IMR-90 (cell line): ENCODE measurements around the gene MAEL. TPM values are rescaled to one million over a fixed set of nuclear protein-coding genes. Genes with fewer than 3 reads are reported as not detected.

Experiments used
- ATAC-seq: fragments of 200-7000 bp; cut with Tn5 transposase; 2 replicates; pipeline ENCODE4 v1.9.1; 2020; ENCODE audit warnings: low read depth, mild to moderate bottlenecking, moderate library complexity
- BruUV-seq: library from RNA; stranded (reverse); fragments of 400-500 nt; replicated peaks from 2 replicates; lab custom pipeline; 2021; lab: Mats Ljungman, UMichigan
- CTCF ChIA-PET: fragments of 300-600 bp; formaldehyde crosslinking; extraction: SDS; loops from one replicate; lab custom pipeline; 2021; ENCODE audit warnings: antibody characterized with exemption; lab: Yijun Ruan, JAX
- POLR2A ChIA-PET: fragments of 300-600 bp; sonication (Branson Sonifier 250); formaldehyde crosslinking; loops from one replicate; lab custom pipeline; 2022; ENCODE audit warnings: antibody characterized with exemption; ENCODE audit not compliant: unreplicated experiment; lab: Charles Lee
- DNase-seq: peaks from one replicate; pipeline ENCODE4 v3.0.0; 2013
- H2AFZ ChIP-seq: replicated peaks from 2 replicates; pipeline ENCODE3; 2013; ENCODE audit warnings: low read length, mild to moderate bottlenecking; ENCODE audit not compliant: poor library complexity
- H2AK5ac ChIP-seq: 2 replicates; pipeline ENCODE4 v1.6.1; 2013; ENCODE audit warnings: low read depth, low read length, inconsistent platforms
- H2AK9ac ChIP-seq: replicated peaks from 2 replicates; pipeline ENCODE3; 2013; ENCODE audit warnings: mild to moderate bottlenecking, low read depth, low read length, moderate library complexity; ENCODE audit not compliant: poor library complexity
- H2BK120ac ChIP-seq: 2 replicates; pipeline ENCODE4 v1.6.1; 2013; ENCODE audit warnings: low read depth, low read length, inconsistent platforms
- H2BK15ac ChIP-seq: 3 replicates; pipeline ENCODE4 v1.6.1; 2013; ENCODE audit warnings: low read depth, low read length, inconsistent platforms
- H2BK20ac ChIP-seq: 2 replicates; pipeline ENCODE4 v1.6.1; 2013; ENCODE audit warnings: low read depth, mild to moderate bottlenecking, inconsistent platforms, low read length, moderate library complexity
- H2BK5ac ChIP-seq: 2 replicates; pipeline ENCODE4 v1.6.1; 2013; ENCODE audit warnings: mild to moderate bottlenecking, low read depth, low read length, inconsistent platforms; ENCODE audit not compliant: poor library complexity, severe bottlenecking
- H3K14ac ChIP-seq: replicated peaks from 2 replicates; pipeline ENCODE4 v1.6.1; 2013; ENCODE audit warnings: low read depth, low read length, inconsistent platforms
- H3K18ac ChIP-seq: 2 replicates; pipeline ENCODE4 v1.6.1; 2013; ENCODE audit warnings: low read depth, low read length, control low read depth
- H3K23ac ChIP-seq: 2 replicates; pipeline ENCODE4 v1.6.1; 2013; ENCODE audit warnings: low read depth, low read length, inconsistent platforms
- H3K27ac ChIP-seq: 2 replicates; pipeline ENCODE4 v1.5.1; 2013; ENCODE audit warnings: mild to moderate bottlenecking, control low read depth, low read length; ENCODE audit not compliant: insufficient read depth
- H3K27me3 ChIP-seq: 2 replicates; pipeline ENCODE4 v1.6.1; 2013; ENCODE audit warnings: low read length; ENCODE audit not compliant: control insufficient read depth, insufficient read depth
- H3K36me3 ChIP-seq: 2 replicates; pipeline ENCODE4 v1.6.1; 2013; ENCODE audit warnings: low read length, mixed read lengths; ENCODE audit not compliant: control insufficient read depth, insufficient read depth
- H3K4ac ChIP-seq: 2 replicates; pipeline ENCODE4 v1.6.1; 2013; ENCODE audit warnings: low read depth, low read length, inconsistent platforms
- H3K4me1 ChIP-seq: 2 replicates; pipeline ENCODE4 v1.6.1; 2013; ENCODE audit warnings: low read length, mixed read lengths; ENCODE audit not compliant: control insufficient read depth, insufficient read depth
- H3K4me2 ChIP-seq: 2 replicates; pipeline ENCODE4 v1.6.1; 2013; ENCODE audit warnings: low read depth, mild to moderate bottlenecking, control low read depth, low read length, moderate library complexity
- H3K4me3 ChIP-seq: 2 replicates; pipeline ENCODE4 v1.5.1; 2013; ENCODE audit warnings: low read depth, mild to moderate bottlenecking, control low read depth, low read length, moderate library complexity; ENCODE audit not compliant: insufficient read depth
- H3K56ac ChIP-seq: 2 replicates; pipeline ENCODE4 v1.6.1; 2013; ENCODE audit warnings: low read length, inconsistent platforms; ENCODE audit not compliant: insufficient read depth; ENCODE audit errors: extremely low read depth
- H3K79me1 ChIP-seq, 2 experiments: 2 replicates each; pipeline ENCODE4 v1.6.1; 2013; ENCODE audit warnings: low read length in 2 of 2, inconsistent platforms in 1 of 2, low read depth in 1 of 2
- H3K9ac ChIP-seq: 2 replicates; pipeline ENCODE4 v1.6.1; 2013; ENCODE audit warnings: low read depth, low read length, control low read depth
- H3K9me1 ChIP-seq: 2 replicates; pipeline ENCODE4 v1.6.1; 2013; ENCODE audit warnings: low read length, inconsistent platforms; ENCODE audit not compliant: insufficient read depth
- H3K9me3 ChIP-seq: 2 replicates; pipeline ENCODE4 v1.6.1; 2013; ENCODE audit warnings: low read length; ENCODE audit not compliant: control insufficient read depth, insufficient read depth
- H4K20me1 ChIP-seq: 2 replicates; pipeline ENCODE4 v1.6.1; 2013; ENCODE audit warnings: low read length, inconsistent platforms; ENCODE audit not compliant: insufficient read depth
- H4K5ac ChIP-seq: 2 replicates; pipeline ENCODE4 v1.6.1; 2013; ENCODE audit warnings: mild to moderate bottlenecking, low read depth, low read length, control low read depth
- H4K8ac ChIP-seq, 2 experiments: 2 replicates each; pipeline ENCODE4 v1.6.1; 2013; ENCODE audit warnings: low read depth in 2 of 2, low read length in 2 of 2, control low read depth in 1 of 2, inconsistent platforms in 1 of 2
- H4K91ac ChIP-seq: 2 replicates; pipeline ENCODE4 v1.6.1; 2013; ENCODE audit warnings: low read depth, low read length, inconsistent platforms; ENCODE audit not compliant: insufficient read depth
- BHLHE40 ChIP-seq: fragments of 150-350 bp; IDR thresholded peaks from 2 replicates; pipeline ENCODE4 v1.6.1; 2016; ENCODE audit warnings: mild to moderate bottlenecking, low read depth, low read length
- CEBPB ChIP-seq: IDR thresholded peaks from 2 replicates; pipeline ENCODE4 v1.6.1; 2012; ENCODE audit warnings: low read depth, low read length, improper control_type of control experiment
- CHD1 ChIP-seq: IDR thresholded peaks from 2 replicates; pipeline ENCODE4 v1.6.1; 2012; ENCODE audit warnings: low read depth, low read length, improper control_type of control experiment
- FOS ChIP-seq: fragments of 150-350 bp; IDR thresholded peaks from 2 replicates; pipeline ENCODE4 v1.6.1; 2016; ENCODE audit warnings: low read depth, low read length
- MAFK ChIP-seq: IDR thresholded peaks from 2 replicates; pipeline ENCODE4 v1.6.1; 2012; ENCODE audit warnings: low read depth, low read length, improper control_type of control experiment
- MAZ ChIP-seq: IDR thresholded peaks from 2 replicates; pipeline ENCODE4 v1.6.1; 2012; ENCODE audit warnings: low read depth, mild to moderate bottlenecking, low read length, improper control_type of control experiment, moderate library complexity, borderline replicate concordance
- MXI1 ChIP-seq: IDR thresholded peaks from 2 replicates; pipeline ENCODE4 v1.6.1; 2012; ENCODE audit warnings: low read depth, mild to moderate bottlenecking, low read length, moderate library complexity, borderline replicate concordance
- NFE2L2 ChIP-seq: fragments of 150-350 bp; IDR thresholded peaks from 2 replicates; pipeline ENCODE4 v1.6.1; 2016; ENCODE audit warnings: low read depth, mild to moderate bottlenecking, low read length
- POLR2A ChIP-seq: IDR thresholded peaks from 2 replicates; pipeline ENCODE4 v1.6.1; 2012; ENCODE audit warnings: mild to moderate bottlenecking, low read depth, low read length
- RAD21 ChIP-seq: IDR thresholded peaks from 2 replicates; pipeline ENCODE4 v1.6.1; 2012; ENCODE audit warnings: low read length, improper control_type of control experiment
- RCOR1 ChIP-seq: IDR thresholded peaks from 2 replicates; pipeline ENCODE4 v1.6.1; 2012; ENCODE audit warnings: mild to moderate bottlenecking, low read length, improper control_type of control experiment; ENCODE audit not compliant: insufficient replicate concordance
- RFX5 ChIP-seq: IDR thresholded peaks from 2 replicates; pipeline ENCODE4 v1.8.0; 2012; ENCODE audit warnings: low read depth, mild to moderate bottlenecking, low read length, moderate library complexity
- SMC3 ChIP-seq: fragments of 150-350 bp; IDR thresholded peaks from 2 replicates; pipeline ENCODE4 v1.6.1; 2016; ENCODE audit warnings: low read depth, mild to moderate bottlenecking, antibody characterized with exemption, low read length, moderate library complexity
- WGBS, 2 experiments: methylation state at CpG; one replicate each; pipeline versions ENCODE4 v1.1.5 to v1.1.7; 2013; ENCODE audit warnings: missing lambda C conversion rate in 2 of 2; ENCODE audit not compliant: insufficient read length in 1 of 2; ENCODE audit errors: extremely low coverage in 2 of 2; 5-methylcytosine and 5-hydroxymethylcytosine counted together
- dilution Hi-C: fragments of 300-500 bp; cut with HindIII; formaldehyde crosslinking; loops from one replicate; pipeline ENCODE4 v1.14.3; 2018; ENCODE audit warnings: low sequenced_read_pairs; ENCODE audit not compliant: unreplicated experiment
- in situ Hi-C: fragments of 300-500 bp; cut with MboI; formaldehyde crosslinking; loops from 3 replicates; pipeline ENCODE4 v1.14.3; 2019; ENCODE audit warnings: low sequenced_read_pairs, inconsistent platforms, mixed read lengths
- intact Hi-C: fragments of 100-400 bp; cut with micrococcal nuclease; formaldehyde crosslinking; loops from 2 replicates; pipeline ENCODE4 v1.10.0; 2022
- polyA plus RNA-seq, 3 experiments: library from polyadenylated mRNA; depleted of rRNA; stranded (reverse); fragments of >200 nt; gene quantifications; 2 replicates each; pipeline ENCODE4 v1.2.3, GENCODE V29; 2012; ENCODE audit warnings: low replicate concordance in 1 of 3
- total RNA-seq: library from RNA; depleted of rRNA; stranded (reverse); fragments of >200 nt; gene quantifications from 2 replicates; pipeline ENCODE4 v1.2.3, GENCODE V29; 2012
- TF ChIP-seq, protein P1 (sequence below): conservative IDR thresholded peaks from 2 replicates; pipeline ENCODE4 v1.5.1; 2012; ENCODE audit warnings: mild to moderate bottlenecking, low read depth, low read length, improper control_type of control experiment
- TF ChIP-seq, protein P2 (sequence below): fragments of 150-350 bp; IDR thresholded peaks from 2 replicates; pipeline ENCODE4 v1.6.1; 2016; ENCODE audit warnings: low read depth, mild to moderate bottlenecking, low read length, moderate library complexity, borderline replicate concordance

MAEL gene
- total and polyA plus RNA-seq, 2 of the 4 experiments (the other 2 are of a cell fraction), result not detected

DNA sequence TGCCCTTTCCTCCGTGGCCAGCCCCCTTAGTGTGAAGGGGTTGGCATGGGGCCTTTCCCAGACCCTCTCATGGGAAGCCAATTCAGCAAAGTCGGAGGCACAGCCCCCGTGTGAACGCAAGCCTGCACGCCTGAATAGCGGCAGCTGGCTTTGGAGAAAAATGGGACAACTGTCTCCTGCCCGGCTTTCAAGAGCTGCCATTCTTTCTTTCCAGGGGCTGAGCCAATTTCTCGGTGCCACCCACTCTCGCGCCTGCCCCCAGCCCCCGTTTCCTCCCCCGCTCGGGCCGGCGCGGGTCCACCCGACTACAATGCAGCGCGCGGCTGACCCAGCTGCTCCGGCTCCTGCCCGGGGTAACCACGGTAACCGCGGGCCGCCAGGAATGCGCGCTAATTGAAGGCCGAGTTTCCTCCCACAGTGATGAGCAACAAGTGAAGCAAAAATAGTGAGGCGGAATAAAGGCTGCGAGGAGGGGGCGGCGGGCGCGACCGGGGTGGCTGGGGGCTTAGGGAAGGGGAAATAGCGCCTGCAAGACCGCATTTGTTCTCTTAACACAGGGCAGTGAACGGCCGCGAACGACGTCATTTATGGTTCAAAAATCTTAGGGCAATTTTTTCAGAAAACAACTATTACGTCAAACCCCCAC lies 41.6 kb upstream of the MAEL start:
- peak overlapping the region; percentile 82 for H2AFZ ChIP-seq
- no peaks in the 10 kb centered on the region for H3K79me1 ChIP-seq
- H3K36me3 ChIP-seq, result no peaks in the 10 kb centered on the region
- peak; percentile 28 for DNase-seq
- H2AK5ac ChIP-seq, result no peak overlapping the region
- in situ Hi-C loops (no loop called here), intact Hi-C loops (no loop called here), dilution Hi-C loops (no loop called here)
- WGBS, 2 experiments, result 6% methylated on average over 12 of the region's 44 CpGs; no CpG with 5 or more reads in 1 of the 2 experiments
- no peak overlapping the region for H4K91ac ChIP-seq
- BruUV-seq, result no TSS peak
- no peak overlapping the region for H3K9ac ChIP-seq
- no peak overlapping the region for H2AK9ac ChIP-seq
- no peak overlapping the region for H3K56ac ChIP-seq
- H4K8ac ChIP-seq, result no peak overlapping the region
- H3K4me1 ChIP-seq, result no peaks in the 10 kb centered on the region
- H3K9me3 ChIP-seq, result no peaks in the 10 kb centered on the region
- no peak overlapping the region for H3K4ac ChIP-seq
- no peaks in the 10 kb centered on the region for H3K9me1 ChIP-seq
- no peak overlapping the region for H2BK5ac ChIP-seq
- H4K20me1 ChIP-seq, result no peaks in the 10 kb centered on the region
- ATAC-seq, result peak; percentile 78
- POLR2A ChIA-PET, result no interaction called here
- TF ChIP-seq CHD1 (no peak), FOS (no peak), BHLHE40 (no peak), MXI1 (no peak), RCOR1 (no peak), NFE2L2 (no peak), CEBPB (no peak), SMC3 (no peak), POLR2A (no peak), MAFK (no peak), RAD21 (no peak), MAZ (no peak), RFX5 (no peak)
- TF ChIP-seq, protein P1, sequence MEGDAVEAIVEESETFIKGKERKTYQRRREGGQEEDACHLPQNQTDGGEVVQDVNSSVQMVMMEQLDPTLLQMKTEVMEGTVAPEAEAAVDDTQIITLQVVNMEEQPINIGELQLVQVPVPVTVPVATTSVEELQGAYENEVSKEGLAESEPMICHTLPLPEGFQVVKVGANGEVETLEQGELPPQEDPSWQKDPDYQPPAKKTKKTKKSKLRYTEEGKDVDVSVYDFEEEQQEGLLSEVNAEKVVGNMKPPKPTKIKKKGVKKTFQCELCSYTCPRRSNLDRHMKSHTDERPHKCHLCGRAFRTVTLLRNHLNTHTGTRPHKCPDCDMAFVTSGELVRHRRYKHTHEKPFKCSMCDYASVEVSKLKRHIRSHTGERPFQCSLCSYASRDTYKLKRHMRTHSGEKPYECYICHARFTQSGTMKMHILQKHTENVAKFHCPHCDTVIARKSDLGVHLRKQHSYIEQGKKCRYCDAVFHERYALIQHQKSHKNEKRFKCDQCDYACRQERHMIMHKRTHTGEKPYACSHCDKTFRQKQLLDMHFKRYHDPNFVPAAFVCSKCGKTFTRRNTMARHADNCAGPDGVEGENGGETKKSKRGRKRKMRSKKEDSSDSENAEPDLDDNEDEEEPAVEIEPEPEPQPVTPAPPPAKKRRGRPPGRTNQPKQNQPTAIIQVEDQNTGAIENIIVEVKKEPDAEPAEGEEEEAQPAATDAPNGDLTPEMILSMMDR, result no peak
- TF ChIP-seq, protein P2, sequence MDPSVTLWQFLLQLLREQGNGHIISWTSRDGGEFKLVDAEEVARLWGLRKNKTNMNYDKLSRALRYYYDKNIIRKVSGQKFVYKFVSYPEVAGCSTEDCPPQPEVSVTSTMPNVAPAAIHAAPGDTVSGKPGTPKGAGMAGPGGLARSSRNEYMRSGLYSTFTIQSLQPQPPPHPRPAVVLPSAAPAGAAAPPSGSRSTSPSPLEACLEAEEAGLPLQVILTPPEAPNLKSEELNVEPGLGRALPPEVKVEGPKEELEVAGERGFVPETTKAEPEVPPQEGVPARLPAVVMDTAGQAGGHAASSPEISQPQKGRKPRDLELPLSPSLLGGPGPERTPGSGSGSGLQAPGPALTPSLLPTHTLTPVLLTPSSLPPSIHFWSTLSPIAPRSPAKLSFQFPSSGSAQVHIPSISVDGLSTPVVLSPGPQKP, result no peak
- no peak overlapping the region for H2BK15ac ChIP-seq
- no peak overlapping the region for H2BK120ac ChIP-seq
- no peak overlapping the region for H3K27ac ChIP-seq
- H2BK20ac ChIP-seq, result no peak overlapping the region
- no peak overlapping the region for H3K4me3 ChIP-seq
- no peak overlapping the region for H3K23ac ChIP-seq
- no peak overlapping the region for H4K5ac ChIP-seq
- CTCF ChIA-PET, result no interaction called here
- peaks cover 19% of the 10 kb centered on the region for H3K27me3 ChIP-seq
- no peak overlapping the region for H3K14ac ChIP-seq
- H3K4me2 ChIP-seq, result no peak overlapping the region; the same call in 1 of the 2 replicates
- no peak overlapping the region for H3K18ac ChIP-seq
